ENCODE measurements around the gene OLFML2B. TPM values are rescaled to one million over a fixed set of nuclear protein-coding genes. Genes with fewer than 3 reads are reported as not detected.

Gene OLFML2B
- total RNA-seq, 1 experiment from 2014 or later = 3.4 TPM

DNA sequence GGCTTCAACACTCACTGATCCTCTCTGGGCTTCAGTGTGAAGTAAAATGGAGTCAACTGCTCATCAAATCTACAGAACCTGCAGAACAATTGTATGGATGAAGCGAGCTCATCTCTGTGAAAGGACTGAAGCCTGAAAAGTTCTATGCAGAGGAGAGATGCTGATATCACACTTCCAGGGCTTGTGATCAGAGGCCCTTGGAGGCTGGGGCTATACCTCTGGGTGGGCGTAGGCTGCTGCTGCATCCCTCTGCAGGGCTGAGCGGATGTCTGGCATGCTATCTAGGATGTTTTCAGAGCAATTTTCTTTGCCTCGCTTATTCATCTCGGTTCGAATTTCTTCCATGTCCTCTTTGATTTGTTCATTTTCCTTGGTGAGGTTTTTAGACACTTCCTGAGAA lies 17.6 kb downstream of the OLFML2B start:
- no peaks in the 10 kb centered on the region for H3K36me3 ChIP-seq (ENCODE audit: insufficient read depth, low read length, poor library complexity, severe bottlenecking)
- POLR2A ChIA-PET (ENCODE audit: low non-redundant PET) = no interaction called here

DNA sequence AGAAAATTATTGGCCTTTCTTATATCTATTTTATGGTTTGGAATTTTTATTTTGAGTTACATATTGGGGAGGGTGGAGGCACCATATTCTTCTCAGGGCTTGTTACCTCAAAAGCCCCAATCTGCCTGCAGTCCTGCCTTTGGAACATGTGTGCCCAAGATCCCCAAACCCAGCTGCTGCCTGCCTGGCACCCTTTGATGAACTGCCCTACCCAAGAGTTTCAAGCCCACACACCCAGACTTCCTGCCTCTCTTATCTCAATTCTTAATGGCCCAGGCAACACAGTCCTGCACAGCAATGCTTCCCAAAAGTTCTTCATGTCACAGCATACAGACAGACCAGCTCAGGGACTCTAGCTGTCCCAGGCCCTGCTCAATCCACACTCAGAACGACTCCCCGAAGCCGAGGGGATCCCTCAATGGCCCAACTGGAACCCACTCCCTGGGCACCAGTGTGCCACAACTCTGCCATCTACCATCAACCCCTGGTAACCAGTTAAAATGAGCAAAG lies 19.2 kb downstream of the OLFML2B start:
- intact Hi-C loops (cut with micrococcal nuclease; ENCODE audit: unreplicated experiment) = no loop called here
- DNase-seq (ENCODE audit: low spot score) = no peak
- TF ChIP-seq, protein P1, sequence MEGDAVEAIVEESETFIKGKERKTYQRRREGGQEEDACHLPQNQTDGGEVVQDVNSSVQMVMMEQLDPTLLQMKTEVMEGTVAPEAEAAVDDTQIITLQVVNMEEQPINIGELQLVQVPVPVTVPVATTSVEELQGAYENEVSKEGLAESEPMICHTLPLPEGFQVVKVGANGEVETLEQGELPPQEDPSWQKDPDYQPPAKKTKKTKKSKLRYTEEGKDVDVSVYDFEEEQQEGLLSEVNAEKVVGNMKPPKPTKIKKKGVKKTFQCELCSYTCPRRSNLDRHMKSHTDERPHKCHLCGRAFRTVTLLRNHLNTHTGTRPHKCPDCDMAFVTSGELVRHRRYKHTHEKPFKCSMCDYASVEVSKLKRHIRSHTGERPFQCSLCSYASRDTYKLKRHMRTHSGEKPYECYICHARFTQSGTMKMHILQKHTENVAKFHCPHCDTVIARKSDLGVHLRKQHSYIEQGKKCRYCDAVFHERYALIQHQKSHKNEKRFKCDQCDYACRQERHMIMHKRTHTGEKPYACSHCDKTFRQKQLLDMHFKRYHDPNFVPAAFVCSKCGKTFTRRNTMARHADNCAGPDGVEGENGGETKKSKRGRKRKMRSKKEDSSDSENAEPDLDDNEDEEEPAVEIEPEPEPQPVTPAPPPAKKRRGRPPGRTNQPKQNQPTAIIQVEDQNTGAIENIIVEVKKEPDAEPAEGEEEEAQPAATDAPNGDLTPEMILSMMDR (conservative IDR thresholded peaks at IDR 0.05; ENCODE audit: low read depth, low read length) = no peak
- no peak for TF ChIP-seq EZH2 (IDR thresholded peaks at IDR 0.05; ENCODE audit: borderline replicate concordance, low read depth, low read length, poor library complexity, severe bottlenecking)
- ChIA-PET CTCF (no interaction called here), POLR2A (ENCODE audit: low non-redundant PET) (no interaction called here)
- Histone ChIP-seq H3K4me3 (ENCODE audit: low read depth, low read length, poor library complexity, severe bottlenecking) (no peak overlapping the region), H3K9me3 (ENCODE audit: low read depth, low read length, poor library complexity, severe bottlenecking) (no peaks in the 10 kb centered on the region), H3K4me1 (ENCODE audit: insufficient read depth, low read length, poor library complexity, severe bottlenecking) (no peaks in the 10 kb centered on the region), H3K27ac (ENCODE audit: low read depth, low read length, poor library complexity, severe bottlenecking) (no peak overlapping the region), H3K27me3 (replicated peaks; ENCODE audit: insufficient read depth, low read depth, low read length, poor library complexity) (no peaks in the 10 kb centered on the region), H3K36me3 (ENCODE audit: insufficient read depth, low read length, poor library complexity, severe bottlenecking) (no peaks in the 10 kb centered on the region)
- no TSS peak for BruUV-seq (replicated peaks)

More for the DNA sequence above, 17.6 kb downstream of the OLFML2B start:
- Histone ChIP-seq H3K4me1 (ENCODE audit: insufficient read depth, low read length, poor library complexity, severe bottlenecking) (no peaks in the 10 kb centered on the region), H3K27me3 (replicated peaks; ENCODE audit: insufficient read depth, low read depth, low read length, poor library complexity) (no peaks in the 10 kb centered on the region), H3K27ac (ENCODE audit: low read depth, low read length, poor library complexity, severe bottlenecking) (no peak overlapping the region), H3K9me3 (ENCODE audit: low read depth, low read length, poor library complexity, severe bottlenecking) (no peaks in the 10 kb centered on the region), H3K4me3 (ENCODE audit: low read depth, low read length, poor library complexity, severe bottlenecking) (no peak overlapping the region)
- no peak for DNase-seq (ENCODE audit: low spot score)
- intact Hi-C loops (cut with micrococcal nuclease; ENCODE audit: unreplicated experiment) = no loop called here
- no TSS peak for BruUV-seq (replicated peaks)
- TF ChIP-seq, protein P1 (conservative IDR thresholded peaks at IDR 0.05; ENCODE audit: low read depth, low read length) = no peak
- no peak for TF ChIP-seq EZH2 (IDR thresholded peaks at IDR 0.05; ENCODE audit: borderline replicate concordance, low read depth, low read length, poor library complexity, severe bottlenecking)
- CTCF ChIA-PET = no interaction called here

DNA sequence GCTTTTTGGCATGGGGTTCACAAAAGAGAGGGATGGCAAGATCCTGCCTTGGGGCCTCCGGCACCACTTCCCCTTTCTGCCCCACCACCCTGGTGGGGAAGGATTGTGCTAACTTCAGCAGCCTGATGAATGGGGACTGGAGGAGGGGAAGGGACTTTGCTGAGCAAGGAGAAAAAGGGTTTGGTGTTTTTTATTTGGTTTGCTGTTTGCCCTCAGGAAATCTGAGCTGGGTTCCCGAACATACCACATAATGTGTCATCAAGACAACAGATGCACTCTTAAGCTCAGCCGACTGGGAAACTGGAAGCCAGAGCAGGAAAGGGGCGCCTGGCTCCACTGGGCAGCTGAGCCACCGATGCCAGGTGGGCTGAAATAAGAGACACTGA lies 19.8 kb downstream of the OLFML2B start:
- no TSS peak for BruUV-seq (replicated peaks)

More for the DNA sequence above, 19.8 kb downstream of the OLFML2B start:
- no peaks in the 10 kb centered on the region for H3K9me3 ChIP-seq (ENCODE audit: low read depth, low read length, poor library complexity, severe bottlenecking)
- no peak for DNase-seq (ENCODE audit: low spot score)
- H3K4me1 ChIP-seq (ENCODE audit: insufficient read depth, low read length, poor library complexity, severe bottlenecking) = no peaks in the 10 kb centered on the region
- H3K4me3 ChIP-seq (ENCODE audit: low read depth, low read length, poor library complexity, severe bottlenecking) = no peak overlapping the region
- POLR2A ChIA-PET (ENCODE audit: low non-redundant PET) = no interaction called here
- CTCF ChIA-PET = no interaction called here
- TF ChIP-seq EZH2 (IDR thresholded peaks at IDR 0.05; ENCODE audit: borderline replicate concordance, low read depth, low read length, poor library complexity, severe bottlenecking) = no peak
- TF ChIP-seq, protein P1 (conservative IDR thresholded peaks at IDR 0.05; ENCODE audit: low read depth, low read length) = no peak
- H3K27ac ChIP-seq (ENCODE audit: low read depth, low read length, poor library complexity, severe bottlenecking) = no peak overlapping the region
- H3K27me3 ChIP-seq (replicated peaks; ENCODE audit: insufficient read depth, low read depth, low read length, poor library complexity) = no peaks in the 10 kb centered on the region
- intact Hi-C loops (cut with micrococcal nuclease; ENCODE audit: unreplicated experiment) = loop anchor here (2.0 kb wide), 1 partner anchor 27 kb away; no protein-coding TSS in a partner anchor
- H3K36me3 ChIP-seq (ENCODE audit: insufficient read depth, low read length, poor library complexity, severe bottlenecking) = no peaks in the 10 kb centered on the region
